HG02763 (cell line): ENCODE measurements around the gene GALP.
"Not testable (repeated sequence)": the region's sequence is repeated elsewhere in the genome, so short reads cannot be mapped to it uniquely, and the experiment has no call there.

ENCODE experiments used
- ATAC-seq: cut with Tn5 transposase; IDR thresholded peaks from one replicate; pipeline ENCODE4 v1.9.1; 2021; ENCODE audit warnings: mild to moderate bottlenecking, moderate library complexity; ENCODE audit not compliant: unreplicated experiment

The GALP gene

DNA sequence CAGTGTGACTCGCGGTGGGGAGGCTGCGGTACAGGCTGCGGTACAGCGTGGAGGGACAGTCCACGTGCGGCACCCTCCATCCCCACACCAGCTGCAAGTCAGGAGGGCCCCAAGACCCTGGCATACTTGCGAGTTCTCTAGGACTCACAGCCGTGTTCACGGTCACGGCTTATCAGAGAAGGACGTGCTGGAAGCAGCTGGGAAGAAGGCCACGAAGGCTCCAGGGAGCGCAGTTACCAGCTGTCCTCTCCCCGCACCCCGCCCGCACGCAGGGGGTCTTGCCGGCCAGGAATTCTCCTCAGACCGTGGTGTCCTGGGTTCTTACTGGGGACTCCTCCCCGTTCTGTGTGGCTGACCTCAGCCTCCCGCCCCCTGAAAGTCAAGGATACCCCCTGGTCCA lies 28.5 kb upstream of the GALP start:
- ATAC-seq: no peak

DNA sequence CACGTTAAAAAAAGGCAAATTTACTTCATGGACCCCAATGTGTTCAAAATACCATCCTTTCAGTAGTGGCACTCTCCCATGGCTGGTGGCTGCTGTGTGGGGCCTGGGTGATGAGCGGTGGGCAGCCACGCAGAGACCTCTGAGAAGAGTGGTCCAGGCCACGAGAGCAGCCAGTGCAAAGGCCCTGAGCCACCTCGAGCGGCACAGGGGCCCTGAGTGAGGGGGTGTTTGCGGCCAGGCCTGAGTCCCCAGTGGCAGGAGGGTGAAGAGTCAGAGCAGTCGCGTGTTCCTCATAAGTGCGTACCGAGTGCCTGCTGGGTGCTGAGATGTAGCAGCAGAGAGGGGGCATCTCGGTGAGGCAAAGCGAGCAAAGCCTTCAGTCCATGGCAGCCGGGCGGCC lies 27.7 kb upstream of the GALP start:
- ATAC-seq: no peak

DNA sequence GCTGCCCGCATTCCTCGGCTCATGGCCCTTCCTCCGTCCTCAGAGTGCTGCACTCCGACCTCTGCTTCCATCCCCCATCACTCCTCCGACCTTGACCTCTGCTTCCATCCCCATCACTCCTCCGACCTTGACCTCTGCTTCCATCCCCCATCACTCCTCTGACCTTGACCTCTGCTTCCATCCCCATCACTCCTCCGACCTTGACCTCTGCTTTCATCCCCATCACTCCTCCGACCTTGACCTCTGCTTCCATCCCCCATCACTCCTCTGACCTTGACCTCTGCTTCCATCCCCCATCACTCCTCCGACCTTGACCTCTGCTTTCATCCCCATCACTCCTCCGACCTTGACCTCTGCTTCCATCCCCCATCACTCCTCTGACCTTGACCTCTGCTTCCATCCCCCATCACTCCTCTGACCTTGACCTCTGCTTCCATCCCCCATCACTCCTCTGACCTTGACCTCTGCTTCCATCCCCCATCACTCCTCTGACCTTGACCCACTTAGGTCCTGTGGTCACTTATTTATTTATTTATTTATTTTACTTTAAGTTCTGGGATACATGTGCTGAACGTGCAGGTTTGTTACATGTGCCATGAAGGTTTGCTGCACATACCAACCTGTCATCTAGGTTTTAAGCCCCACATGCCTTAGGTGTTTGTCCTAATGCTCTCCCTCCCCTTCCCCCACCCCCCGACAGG lies 26.7 kb upstream of the GALP start:
- ATAC-seq: not testable (repeated sequence)

DNA sequence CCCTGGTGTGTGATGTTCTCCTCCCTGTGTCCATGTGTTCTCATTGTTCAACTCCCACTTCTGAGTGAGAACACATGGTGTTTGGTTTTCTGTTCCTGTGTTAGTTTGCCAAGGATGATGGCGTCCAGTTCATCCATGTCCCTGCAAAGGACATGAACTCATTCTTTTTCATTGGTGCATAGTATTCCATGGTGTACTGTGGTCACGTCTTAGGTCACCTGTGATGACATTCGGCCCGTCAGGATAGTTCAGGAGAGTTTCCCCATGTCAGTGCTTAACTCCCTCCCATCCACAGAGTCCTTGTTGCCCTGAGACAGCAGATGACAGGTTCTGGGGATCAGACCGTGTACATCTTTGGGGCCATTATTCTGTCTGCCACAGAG lies 26.2 kb upstream of the GALP start:
- no peak for ATAC-seq

DNA sequence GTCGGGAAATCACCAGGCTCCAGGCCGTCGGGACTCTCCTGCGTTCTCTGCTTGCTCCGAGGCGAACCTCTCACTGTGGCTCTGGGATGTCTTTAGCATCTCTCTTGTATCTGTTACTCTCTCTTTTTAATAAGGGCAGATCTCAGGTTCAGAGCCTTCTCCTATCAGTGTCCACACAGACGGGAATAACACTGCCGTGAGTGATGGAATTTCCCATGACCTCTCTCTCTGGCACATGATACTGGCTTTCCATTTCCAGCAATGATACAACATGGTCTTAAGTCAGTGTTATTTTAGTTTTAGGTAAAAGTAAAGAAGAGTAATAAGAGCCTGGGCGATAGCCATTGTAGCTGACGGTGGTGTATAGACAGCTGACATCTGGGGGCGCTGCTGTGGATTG lies 25.4 kb upstream of the GALP start:
- ATAC-seq: no peak

DNA sequence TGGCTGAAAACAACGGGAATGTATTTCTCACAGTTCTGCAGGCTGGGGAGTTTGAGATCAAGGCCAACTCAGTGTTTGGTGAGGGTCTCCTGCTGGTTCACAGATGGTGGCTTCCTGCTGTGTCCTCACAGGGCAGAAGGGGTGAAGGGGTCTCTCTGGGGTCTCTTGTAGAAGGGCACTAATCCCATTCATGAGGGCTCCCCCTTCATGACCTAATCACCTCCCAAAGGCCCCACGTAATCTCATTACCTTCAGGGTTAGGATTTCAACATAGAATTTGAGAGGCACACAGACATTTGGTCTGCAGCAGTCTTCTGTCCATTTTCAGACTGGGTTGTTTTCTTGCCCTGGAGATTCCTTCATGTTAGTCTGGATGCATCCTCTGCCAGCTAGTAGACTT lies 23.2 kb upstream of the GALP start:
- no peak for ATAC-seq

DNA sequence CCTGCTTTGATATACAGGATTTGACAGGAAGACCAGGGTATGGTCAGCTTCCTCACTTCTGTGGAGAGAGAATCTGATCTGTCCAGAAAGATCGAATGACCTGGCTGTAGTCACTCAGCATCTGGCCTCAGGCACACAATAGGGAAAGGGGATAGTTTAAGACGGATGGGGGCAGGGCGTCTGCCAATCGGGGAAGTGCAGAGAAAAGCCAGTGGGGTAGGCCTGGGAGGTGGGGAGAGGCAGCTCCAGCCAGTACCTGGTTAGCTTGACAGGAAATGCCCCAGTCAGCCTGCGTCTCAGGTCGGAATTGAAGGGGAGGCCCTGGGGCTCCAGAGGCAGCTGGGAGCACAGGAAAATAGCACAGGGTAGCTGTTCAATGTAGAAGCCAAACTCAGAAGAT lies 22.3 kb upstream of the GALP start:
- no peak for ATAC-seq

DNA sequence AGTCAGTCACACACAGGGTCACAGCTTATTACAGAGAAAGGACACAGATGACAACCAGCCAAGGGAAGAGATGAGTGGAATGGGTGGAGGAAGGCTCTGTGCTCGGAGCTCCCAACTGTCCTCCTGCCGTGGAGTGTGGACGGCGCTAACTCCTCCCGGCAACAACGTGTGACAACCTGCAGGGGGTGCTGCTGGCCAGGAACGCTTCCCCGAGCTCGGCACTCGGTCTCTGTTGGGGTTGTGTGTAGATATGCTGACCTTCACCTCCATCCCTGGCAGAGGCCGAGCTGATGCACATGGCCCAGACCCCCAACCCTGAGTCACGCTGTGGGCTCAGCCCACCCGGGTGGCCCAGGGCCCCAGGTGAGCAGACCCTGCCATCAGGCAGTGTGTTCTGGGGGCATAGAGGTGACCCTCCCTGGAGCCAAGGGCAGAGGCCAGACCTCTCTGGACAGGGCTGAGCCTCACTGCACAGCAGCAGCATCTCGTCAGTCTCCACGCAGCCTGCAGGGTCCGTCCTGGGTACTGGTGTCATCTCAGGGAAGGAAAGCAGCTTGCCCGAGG lies 20.6 kb upstream of the GALP start:
- no peak for ATAC-seq

DNA sequence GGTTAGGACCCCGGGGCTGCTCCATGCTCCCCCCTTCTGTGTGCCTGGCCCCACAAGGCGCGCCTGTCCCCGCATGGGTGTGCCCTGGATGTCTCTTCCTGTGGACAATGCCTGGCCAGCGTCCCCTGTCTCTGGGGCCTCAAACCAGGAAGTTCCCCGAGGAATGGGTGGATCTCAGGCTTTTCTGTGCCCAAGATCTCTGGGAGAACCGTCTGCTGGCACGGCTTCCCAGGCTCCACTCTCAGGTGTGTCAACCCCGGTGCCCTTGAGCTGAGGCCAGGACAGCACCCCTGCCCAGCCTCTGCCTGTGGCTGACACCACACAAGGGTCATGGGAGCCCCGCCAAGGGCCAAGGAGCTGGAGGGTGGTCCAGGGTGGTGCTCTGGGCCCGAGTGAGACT lies 19.0 kb upstream of the GALP start:
- ATAC-seq: no peak

DNA sequence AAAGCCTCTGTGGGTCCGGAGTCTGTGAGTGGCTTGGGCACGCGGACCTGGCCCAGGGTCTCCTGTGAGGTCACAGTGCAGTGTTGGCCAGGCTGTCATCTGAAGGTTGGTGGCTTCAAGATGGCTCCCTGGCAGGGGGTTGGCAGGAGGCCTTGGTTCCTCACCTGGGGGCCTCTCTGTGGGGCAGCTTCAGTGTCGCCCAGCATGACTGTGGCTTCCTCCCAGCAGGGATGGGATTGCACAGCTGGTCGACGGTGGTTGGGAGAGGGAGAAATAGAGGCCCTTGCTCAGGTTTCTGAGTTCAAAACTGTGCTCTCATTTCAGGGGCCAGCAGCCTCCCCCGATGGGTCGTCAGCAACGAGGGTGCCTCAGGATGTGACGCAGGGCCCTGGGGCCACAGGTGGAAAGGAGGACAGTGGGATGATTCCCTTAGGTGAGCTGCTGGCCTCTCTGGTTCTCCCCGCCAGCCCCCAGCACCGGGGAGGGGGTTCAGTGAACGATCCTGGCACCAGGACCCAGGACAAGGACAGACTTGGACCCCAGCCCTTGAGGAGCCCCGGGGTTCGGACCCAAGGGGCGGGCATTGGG lies 17.5 kb upstream of the GALP start:
- ATAC-seq: no peak

DNA sequence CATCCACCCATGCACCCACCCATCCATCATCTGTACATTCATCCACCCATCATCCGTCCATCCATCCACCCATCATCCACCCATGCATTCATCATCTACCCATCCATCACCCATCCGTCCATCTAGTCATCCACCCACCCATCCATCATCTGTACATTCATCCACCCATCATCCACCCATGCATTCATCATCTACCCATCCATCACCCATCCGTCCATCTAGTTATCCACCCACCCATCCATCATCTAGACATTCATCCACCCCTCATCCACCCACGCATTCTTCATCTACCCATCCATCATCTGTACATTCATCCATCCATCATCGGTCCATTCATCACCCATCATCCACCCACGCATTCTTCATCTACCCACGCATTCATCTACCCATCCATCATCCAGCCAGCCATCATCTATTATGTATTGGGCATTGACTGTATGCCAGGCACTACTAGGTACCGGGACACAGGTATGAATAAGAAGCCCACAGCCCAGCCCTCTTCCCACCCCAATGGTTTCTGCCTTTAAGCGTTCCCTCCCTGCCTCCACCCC lies 16.7 kb upstream of the GALP start:
- no peak for ATAC-seq

DNA sequence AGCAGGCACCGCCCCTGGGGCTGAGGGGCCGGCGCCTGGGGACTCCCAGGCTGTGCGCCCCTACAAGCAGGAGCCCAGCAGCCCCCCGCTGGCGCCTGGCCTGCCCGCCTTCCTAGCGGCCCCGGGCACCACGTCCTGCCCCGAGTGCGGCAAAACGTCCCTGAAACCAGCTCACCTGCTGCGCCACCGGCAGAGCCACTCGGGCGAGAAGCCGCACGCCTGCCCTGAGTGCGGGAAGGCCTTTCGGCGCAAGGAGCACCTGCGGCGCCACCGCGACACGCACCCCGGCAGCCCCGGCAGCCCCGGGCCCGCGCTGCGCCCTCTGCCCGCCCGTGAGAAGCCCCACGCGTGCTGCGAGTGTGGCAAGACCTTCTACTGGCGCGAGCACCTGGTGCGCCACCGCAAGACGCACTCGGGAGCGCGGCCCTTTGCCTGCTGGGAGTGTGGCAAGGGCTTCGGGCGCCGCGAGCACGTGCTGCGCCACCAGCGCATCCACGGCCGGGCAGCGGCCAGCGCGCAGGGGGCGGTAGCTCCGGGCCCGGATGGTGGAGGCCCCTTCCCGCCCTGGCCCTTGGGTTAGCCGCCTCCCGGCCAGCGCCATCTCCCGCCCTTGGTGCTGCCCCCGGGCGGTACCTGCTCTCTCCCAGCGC lies 16.1 kb upstream of the GALP start:
- no peak for ATAC-seq

DNA sequence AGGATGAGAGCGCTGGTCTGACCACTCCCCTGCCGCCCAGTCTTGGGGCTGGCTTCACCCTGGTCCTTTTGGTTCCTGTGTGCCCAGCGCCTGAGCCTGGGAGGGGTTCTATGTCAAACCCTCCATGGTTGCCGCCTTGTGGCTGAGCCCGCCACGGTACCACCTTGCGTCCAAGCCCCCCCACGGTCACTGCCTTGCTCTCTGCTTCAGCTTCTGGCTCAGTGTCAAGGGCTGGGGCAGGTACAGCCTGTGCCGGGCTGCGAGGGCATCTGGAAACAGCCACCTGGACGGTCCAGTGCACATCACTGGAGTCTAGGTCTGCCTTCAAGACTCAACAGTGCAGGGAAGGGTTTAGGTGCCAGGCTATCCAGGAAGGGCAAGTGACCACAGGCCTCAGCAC lies 14.3 kb upstream of the GALP start:
- no peak for ATAC-seq

DNA sequence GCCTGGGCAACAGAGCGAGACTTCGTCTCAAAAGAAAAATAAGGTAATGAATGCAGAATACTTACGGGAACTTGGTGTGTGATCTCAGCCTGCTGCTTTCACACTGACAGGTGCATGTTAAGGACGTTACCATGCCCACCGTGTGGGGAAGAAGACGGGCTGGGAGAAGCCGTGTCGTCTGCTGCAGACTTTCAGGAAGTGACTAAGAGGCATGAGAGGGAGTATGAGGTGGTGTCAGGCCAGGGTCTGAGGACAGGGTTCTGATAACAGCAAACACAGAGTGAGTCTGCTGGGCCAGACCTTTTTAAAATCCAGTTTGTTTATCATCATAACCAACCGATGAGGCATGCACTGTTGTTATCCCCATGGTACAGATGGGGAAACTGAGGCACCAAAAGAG lies 13.6 kb upstream of the GALP start:
- no peak for ATAC-seq

DNA sequence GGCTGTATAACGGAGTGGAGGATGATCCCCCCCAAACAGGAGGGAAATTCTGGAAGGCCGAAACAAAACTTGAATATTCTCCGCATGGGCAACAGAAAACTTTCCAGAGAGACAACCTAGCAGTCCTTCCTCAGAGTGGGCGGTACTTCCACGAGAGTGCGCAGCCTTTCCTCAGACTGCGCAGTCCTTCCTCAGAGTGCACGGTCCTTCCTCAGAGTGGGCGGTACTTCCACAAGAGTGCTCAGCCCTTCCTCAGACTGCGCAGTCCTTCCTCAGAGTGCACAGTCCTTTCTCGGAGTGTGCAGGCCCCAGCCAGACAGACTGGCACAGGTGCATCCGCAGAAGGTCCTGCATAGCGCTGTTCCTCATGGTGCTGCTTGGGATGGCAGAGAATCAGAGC lies 12.7 kb upstream of the GALP start:
- no peak for ATAC-seq

DNA sequence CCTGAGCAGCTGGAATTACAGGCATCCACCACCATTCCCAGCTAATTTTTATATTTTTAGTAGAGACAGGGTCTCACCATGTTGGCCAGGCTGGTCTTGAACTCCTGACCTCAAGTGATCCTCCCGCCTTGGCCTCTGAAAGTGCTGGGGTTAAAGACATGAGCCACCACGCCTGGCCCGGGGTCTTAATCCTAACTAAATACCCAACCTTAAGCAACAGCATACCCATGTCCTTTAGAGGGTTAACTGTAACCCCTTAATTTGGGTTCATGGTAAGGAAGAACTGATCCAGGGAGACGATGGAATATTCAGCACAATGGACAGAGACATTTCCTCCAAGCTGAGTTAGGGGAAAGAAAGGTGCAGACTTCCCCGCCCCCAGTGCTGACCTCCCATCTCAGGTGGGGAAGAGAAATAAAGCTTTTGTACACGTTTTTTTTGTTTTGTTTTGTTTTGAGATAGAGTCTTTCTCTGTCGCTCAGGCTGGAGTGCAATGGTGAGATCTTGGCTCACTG lies 8.7 kb upstream of the GALP start:
- ATAC-seq: no peak

DNA sequence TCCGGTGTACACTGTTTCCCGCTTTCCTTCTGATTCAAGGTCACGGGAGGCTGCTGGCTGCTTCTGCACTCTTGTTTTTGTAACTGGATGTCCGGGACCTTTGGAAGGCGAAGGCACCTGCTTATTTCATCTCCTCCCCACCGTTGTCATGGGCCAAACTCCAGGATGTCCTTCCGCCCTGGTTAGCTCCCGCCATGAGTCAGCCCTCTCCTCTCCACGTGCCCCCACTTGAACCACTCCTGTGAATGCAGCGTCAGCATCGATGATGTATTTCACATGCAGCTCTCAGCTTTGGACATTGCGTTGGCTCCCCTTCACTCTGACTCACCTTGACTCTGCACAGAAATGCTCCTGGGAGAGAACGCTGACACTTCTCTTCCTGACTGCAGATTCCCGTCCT lies 5.5 kb upstream of the GALP start:
- ATAC-seq: no peak

DNA sequence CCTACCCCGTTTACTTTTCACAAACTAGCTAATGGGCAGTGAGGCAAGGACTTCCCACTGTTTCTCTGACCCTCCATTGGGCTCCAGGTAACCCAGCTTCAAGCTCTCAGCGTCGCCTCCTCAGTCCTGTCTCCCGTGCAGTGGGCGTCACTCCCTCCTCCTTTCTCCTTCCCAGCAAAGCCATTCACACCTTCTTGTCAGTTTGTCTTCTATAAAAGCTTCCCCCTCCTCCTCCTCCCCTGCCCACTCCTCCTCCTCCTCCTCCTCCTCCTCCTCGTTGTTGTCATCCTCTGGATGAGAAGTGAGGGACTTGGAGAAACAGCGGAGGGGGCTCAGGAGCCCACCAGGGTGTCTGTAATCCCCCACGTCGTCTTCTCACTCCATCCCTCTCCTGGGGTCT lies 1.7 kb upstream of the GALP start:
- ATAC-seq: no peak

DNA sequence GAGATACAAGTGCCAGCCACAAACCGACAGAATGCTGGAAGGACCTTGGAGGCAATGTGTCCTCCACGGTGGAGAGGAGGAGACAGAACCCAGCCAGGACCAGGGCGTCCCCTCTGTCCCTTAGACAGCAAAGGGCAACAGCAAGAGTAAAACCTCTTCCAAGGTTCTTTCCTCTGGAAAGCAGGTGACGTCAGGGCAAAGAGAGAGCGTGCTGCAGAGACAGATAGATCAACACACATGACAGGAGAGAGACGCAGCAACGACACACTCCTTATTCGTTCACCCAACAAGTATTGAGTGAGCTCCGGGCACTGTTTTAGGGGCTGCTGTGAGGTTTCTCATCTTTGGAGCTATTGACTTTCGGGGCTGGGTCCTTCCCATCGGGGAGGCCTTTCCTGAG lies 1.3 kb upstream of the GALP start:
- ATAC-seq: no peak

DNA sequence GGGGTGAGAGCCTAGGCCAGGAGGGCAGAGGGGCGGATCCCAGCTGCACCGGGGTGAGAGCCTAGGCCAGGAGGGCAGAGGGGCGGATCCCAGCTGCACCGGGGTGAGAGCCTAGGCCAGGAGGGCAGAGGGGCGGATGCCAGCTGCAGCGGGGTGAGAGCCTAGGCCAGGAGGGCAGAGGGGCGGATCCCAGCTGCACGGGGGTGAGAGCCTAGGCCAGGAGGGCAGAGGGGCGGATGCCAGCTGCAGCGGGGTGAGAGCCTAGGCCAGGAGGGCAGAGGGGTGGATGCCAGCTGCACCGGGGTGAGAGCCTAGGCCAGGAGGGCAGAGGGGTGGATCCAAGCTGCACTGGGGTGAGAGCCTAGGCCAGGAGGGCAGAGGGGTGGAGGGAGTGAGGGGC lies 502 bp downstream of the GALP start:
- ATAC-seq: not testable (repeated sequence)

DNA sequence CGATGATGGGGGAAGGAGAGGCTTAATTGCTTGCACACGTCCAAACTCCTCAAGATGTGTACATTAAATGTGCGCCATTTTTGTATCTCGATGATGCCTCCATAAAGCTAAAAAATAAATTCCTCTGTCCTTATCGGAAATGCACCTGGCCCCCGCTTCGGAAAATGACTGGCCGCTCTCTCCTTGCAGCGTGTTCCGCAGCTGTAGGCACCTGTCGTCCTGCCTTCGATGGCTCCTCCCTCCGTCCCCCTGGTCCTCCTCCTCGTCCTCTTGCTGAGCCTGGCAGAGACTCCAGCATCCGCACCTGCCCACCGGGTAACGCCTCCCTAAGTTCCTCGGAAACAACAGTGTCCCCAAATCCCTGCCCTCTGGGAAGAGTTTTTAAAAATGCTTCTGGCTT lies 1.1 kb downstream of the GALP start:
- ATAC-seq: no peak
